B cell (primary cell): ENCODE measurements around the gene ZNF267. TPM values are rescaled to one million over a fixed set of nuclear protein-coding genes. Genes with fewer than 3 reads are reported as not detected.

ENCODE experiments used
- ATAC-seq: fragments of 200-7000 bp; cut with Tn5 transposase; one replicate; pipeline ENCODE4 v1.10.0; 2021; ENCODE audit warnings: low read depth, mild to moderate bottlenecking, moderate number of reproducible peaks, moderate library complexity
- CTCF ChIA-PET: fragments of 350-600 bp; sonication (Branson Sonifier 250); formaldehyde crosslinking; loops from one replicate; lab custom pipeline; 2021; ENCODE audit warnings: antibody characterized with exemption, inconsistent platforms; lab: Charles Lee
- POLR2A ChIA-PET: fragments of 350-600 bp; sonication (Branson Sonifier 250); formaldehyde crosslinking; loops from one replicate; lab custom pipeline; 2021; ENCODE audit warnings: antibody characterized with exemption; lab: Charles Lee
- DNase-seq: peaks from one replicate; pipeline ENCODE4 v3.0.0; 2013
- H2AFZ ChIP-seq: 2 replicates; pipeline ENCODE4 v1.6.1; 2012; ENCODE audit warnings: mild to moderate bottlenecking, low read depth, low read length; ENCODE audit not compliant: insufficient read depth, poor library complexity, severe bottlenecking
- H3K27ac ChIP-seq, 2 donors: 1 replicate in 1 of 2; 2 replicates in 1 of 2; pipeline ENCODE4 v1.5.1; 2012 to 2013; ENCODE audit warnings: low read length in 2 of 2, mild to moderate bottlenecking in 2 of 2, moderate library complexity in 1 of 2
- H3K27me3 ChIP-seq, 4 experiments: fragments of 200-600 bp in 1 of 4; sonication (generic) in 1 of 4; replicated peaks in 1 of 4; 1 replicate in 2 of 4; 2 replicates in 2 of 4; pipeline versions ENCODE4 v1.6.1 to v1.7.0; 2013 to 2016; ENCODE audit warnings: low read length in 3 of 4, mild to moderate bottlenecking in 2 of 4, mixed read lengths in 1 of 4, moderate library complexity in 1 of 4; ENCODE audit not compliant: insufficient read depth in 4 of 4, control insufficient read depth in 3 of 4; ENCODE audit errors: control extremely low read depth in 1 of 4
- H3K36me3 ChIP-seq, 2 experiments: replicated peaks in 1 of 2; 1 replicate in 1 of 2; 2 replicates in 1 of 2; pipeline versions ENCODE4 v1.6.1 to v1.7.1; 2013; ENCODE audit warnings: low read length in 1 of 2; ENCODE audit not compliant: insufficient read depth in 2 of 2, control insufficient read depth in 1 of 2; ENCODE audit errors: control extremely low read depth in 1 of 2, extremely low read depth in 1 of 2
- H3K4me1 ChIP-seq, 2 donors: fragments of 200-600 bp in 1 of 2; sonication (generic) in 1 of 2; 1 replicate in 1 of 2; 2 replicates in 1 of 2; pipeline versions ENCODE4 v1.5.1 to v1.6.1; 2013 to 2017; ENCODE audit warnings: low read length in 2 of 2; ENCODE audit not compliant: control insufficient read depth in 2 of 2, insufficient read depth in 2 of 2
- H3K4me2 ChIP-seq: replicated peaks from 2 replicates; pipeline ENCODE3; 2012; ENCODE audit warnings: mild to moderate bottlenecking, low read depth, low read length; ENCODE audit not compliant: poor library complexity, severe bottlenecking
- H3K4me3 ChIP-seq, 5 experiments: fragments of 200-600 bp in 1 of 5; sonication (generic) in 1 of 5; 1 replicate in 3 of 5; 2 replicates in 2 of 5; pipeline versions ENCODE4 v1.5.1 to v1.7.0; 2011 to 2016; ENCODE audit warnings: low read length in 4 of 5, mild to moderate bottlenecking in 4 of 5, low read depth in 2 of 5, control low read depth in 1 of 5, moderate library complexity in 1 of 5; ENCODE audit not compliant: insufficient read depth in 1 of 5; ENCODE audit errors: control extremely low read depth in 1 of 5, extremely low read depth in 1 of 5
- H3K79me2 ChIP-seq: fragments of 200-600 bp; sonication (generic); one replicate; pipeline ENCODE4 v1.6.0; 2016; ENCODE audit warnings: low read length; ENCODE audit not compliant: control insufficient read depth, insufficient read depth
- H3K9ac ChIP-seq: fragments of 200-600 bp; sonication (generic); 2 replicates; pipeline ENCODE4 v1.6.1; 2017; ENCODE audit warnings: mild to moderate bottlenecking, low read length, moderate library complexity
- H3K9me3 ChIP-seq, 3 donors: one replicate each; pipeline versions ENCODE4 v1.6.1 to v1.7.1; 2013; ENCODE audit warnings: low read length in 2 of 3; ENCODE audit not compliant: control insufficient read depth in 2 of 3, insufficient read depth in 1 of 3; ENCODE audit errors: control extremely low read depth in 1 of 3
- H4K20me1 ChIP-seq: 2 replicates; pipeline ENCODE4 v1.6.0; 2012; ENCODE audit warnings: mild to moderate bottlenecking, low read length; ENCODE audit not compliant: insufficient read depth, control insufficient read depth, poor library complexity, severe bottlenecking
- H3K27ac Mint-ChIP-seq: one replicate; pipeline ENCODE4 v1.8.0; 2021; ENCODE audit warnings: mixed read lengths
- H3K27me3 Mint-ChIP-seq: one replicate; pipeline ENCODE4 v1.8.0; 2021; ENCODE audit warnings: mixed read lengths
- H3K4me1 Mint-ChIP-seq: one replicate; pipeline ENCODE4 v1.8.0; 2021; ENCODE audit warnings: mixed read lengths
- H3K4me3 Mint-ChIP-seq: one replicate; pipeline ENCODE4 v1.8.0; 2021; ENCODE audit warnings: mixed read lengths
- H3K9me3 Mint-ChIP-seq: one replicate; pipeline ENCODE4 v1.8.0; 2022; ENCODE audit warnings: mixed read lengths; ENCODE audit not compliant: insufficient read depth
- CTCF ChIP-seq: fragments of 200-600 bp; IDR thresholded peaks from one replicate; pipeline ENCODE4 v1.8.0; 2022; ENCODE audit warnings: antibody characterized with exemption, mild to moderate bottlenecking
- EZH2 ChIP-seq: IDR thresholded peaks from 2 replicates; pipeline ENCODE4 v1.6.1; 2012; ENCODE audit warnings: borderline replicate concordance, low read depth, mild to moderate bottlenecking, moderate library complexity, low read length; ENCODE audit not compliant: insufficient read depth, poor library complexity, severe bottlenecking
- WGBS: methylation state at CpG from one replicate; pipeline ENCODE4 v1.1.5; 2013; ENCODE audit warnings: missing lambda C conversion rate; ENCODE audit not compliant: insufficient coverage; 5-methylcytosine and 5-hydroxymethylcytosine counted together
- intact Hi-C: fragments of 100-400 bp; cut with micrococcal nuclease; formaldehyde crosslinking; loops from one replicate; pipeline ENCODE4 v1.10.0; 2022
- polyA plus RNA-seq: library from polyadenylated mRNA; depleted of rRNA; stranded (reverse); fragments of >200 nt; gene quantifications from 2 replicates; pipeline ENCODE4 v1.2.3, GENCODE V29; 2012
- total RNA-seq, 2 donors: library from RNA; stranded (reverse); fragments of 120-200 nt in 1 of 2; gene quantifications; 1 replicate in 1 of 2; 2 replicates in 1 of 2; pipeline versions ENCODE4 v1.2.3 to v1.2.4, GENCODE V29; 2013 to 2022

ZNF267 gene
- total and polyA plus RNA-seq, 2 donors (not counting 1 experiment from before 2014, with no cell fraction given), result 8.6 to 68.1 TPM

DNA sequence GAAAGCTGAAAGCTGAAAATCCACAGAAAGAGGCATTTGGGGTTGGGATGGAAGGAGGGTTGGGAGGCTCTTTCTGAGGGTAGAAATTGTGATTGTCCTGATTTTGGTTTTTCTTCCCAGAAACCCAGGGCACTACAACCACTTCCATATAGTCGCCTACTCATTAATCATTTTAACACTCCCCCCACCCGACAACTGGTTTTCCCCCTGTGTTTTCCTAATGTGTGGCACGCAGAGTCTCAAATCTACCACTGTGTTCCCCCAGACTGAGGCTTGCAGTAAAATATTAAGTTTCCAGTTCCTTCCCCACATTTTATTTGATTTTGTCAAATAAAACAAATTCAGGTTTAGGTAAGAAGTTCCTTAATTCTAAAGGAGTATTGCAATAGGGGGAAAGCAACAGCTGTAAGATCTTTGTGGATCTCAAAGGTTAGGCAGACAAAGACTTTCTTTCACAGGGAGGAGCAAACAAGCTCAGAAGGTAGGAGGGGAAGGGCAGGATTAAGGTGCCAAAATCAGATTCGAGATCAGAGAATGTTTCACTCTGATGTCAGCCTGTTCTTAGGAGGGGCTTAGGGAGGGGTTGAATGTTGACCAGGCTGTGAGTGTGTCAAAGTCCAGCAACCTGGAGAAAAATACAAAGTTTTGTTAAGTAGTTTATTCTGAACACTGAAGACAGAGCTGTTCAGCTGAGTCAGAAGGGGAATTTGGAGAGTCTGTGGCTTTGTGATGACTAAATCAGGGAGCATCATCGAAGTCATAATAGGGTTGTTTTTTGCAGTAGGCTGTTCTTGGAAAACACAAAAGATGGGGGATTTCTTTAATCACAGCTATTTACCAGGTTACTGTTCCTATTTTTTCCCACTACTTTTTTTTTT is 3.6 kb downstream of the ZNF267 start:
- ChIA-PET POLR2A (no interaction called here), CTCF (interaction anchor here (1.0 to 1.6 kb wide), 2 partner anchors 8 to 417 kb away, joined by 3 to 14 read pairs; no protein-coding TSS in a partner anchor)
- Mint-ChIP-seq H3K27me3 (no peaks in the 10 kb centered on the region), H3K9me3 (no peaks in the 10 kb centered on the region), H3K4me1 (peaks cover 82% of the 10 kb centered on the region), H3K4me3 (peak overlapping the region; percentile 95), H3K27ac (peak overlapping the region; percentile 97)
- peaks cover 69% of the 10 kb centered on the region for H4K20me1 ChIP-seq
- H3K36me3 ChIP-seq, result peaks cover 2 to 33% of the 10 kb centered on the region in 2 experiments
- ATAC-seq (peak; percentile 8), DNase-seq (peak; percentile 46)
- peak overlapping the region; percentile 81 for H3K4me2 ChIP-seq
- peaks cover 93% of the 10 kb centered on the region for H3K79me2 ChIP-seq
- 40% methylated on average over 3 of the region's 5 CpGs for WGBS
- peaks cover 54 to 62% of the 10 kb centered on the region in 2 donors for H3K4me1 ChIP-seq
- peak overlapping the region; percentile 26 for H3K9ac ChIP-seq
- H2AFZ ChIP-seq, result no peak overlapping the region
- H3K27me3 ChIP-seq, result no peaks in the 10 kb centered on the region
- intact Hi-C loops, result loop anchor here (10.0 kb wide), 2 partner anchors 612 to 692 kb away; partner anchors contain the start of gene FUS
- peak overlapping the region in 1 of 2 donors; percentile 92 for H3K27ac ChIP-seq
- H3K9me3 ChIP-seq, result no peaks in the 10 kb centered on the region
- TF ChIP-seq EZH2, result no peak
- TF ChIP-seq CTCF, result no peak
- no peak overlapping the region for H3K4me3 ChIP-seq
